GM23338 (cell line): ENCODE measurements around the gene OTOP2.

Experiments
- CREB1 ChIP-seq: fragments of 250-450 bp; sonication (Bioruptor Pico); IDR thresholded peaks from 2 replicates; pipeline ENCODE4 v1.5.0; 2020; ENCODE audit warnings: low read depth, mild to moderate bottlenecking, moderate library complexity
- EZH2 ChIP-seq: fragments of 200-600 bp; sonication (generic); IDR thresholded peaks from one replicate; pipeline ENCODE4 v1.8.0; 2017; ENCODE audit warnings: antibody characterized with exemption, mild to moderate bottlenecking, low read depth; ENCODE audit not compliant: unreplicated experiment
- EZH2phosphoT487 ChIP-seq: fragments of 200-600 bp; sonication (generic); IDR thresholded peaks from one replicate; pipeline ENCODE4 v1.8.1; 2018; ENCODE audit warnings: antibody characterized with exemption; ENCODE audit not compliant: unreplicated experiment
- JUNB ChIP-seq: IDR thresholded peaks from one replicate; pipeline ENCODE4 v1.6.1; 2016; ENCODE audit warnings: antibody characterized with exemption; ENCODE audit not compliant: unreplicated experiment
- POLR2AphosphoS5 ChIP-seq: IDR thresholded peaks from 2 replicates; pipeline ENCODE4 v1.6.1; 2016; ENCODE audit warnings: antibody characterized with exemption, low read depth
- STAT1 ChIP-seq: IDR thresholded peaks from one replicate; pipeline ENCODE4 v1.6.1; 2016; ENCODE audit warnings: antibody characterized with exemption; ENCODE audit not compliant: unreplicated experiment
- ZNF331 ChIP-seq: fragments of 250-450 bp; sonication (Bioruptor Pico); IDR thresholded peaks from 2 replicates; pipeline ENCODE4 v1.5.0; 2020; ENCODE audit warnings: low read depth, mild to moderate bottlenecking, moderate library complexity
- TF ChIP-seq, protein P1 (sequence below), 2 experiments: fragments of 200-600 bp in 1 of 2; sonication (generic) in 1 of 2; conservative IDR thresholded peaks; 2 replicates each; pipeline versions ENCODE4 v1.5.1 to v1.6.1; 2016 to 2017; ENCODE audit warnings: antibody characterized with exemption in 2 of 2, low read depth in 2 of 2, mild to moderate bottlenecking in 2 of 2, moderate library complexity in 1 of 2
- TF ChIP-seq, protein P2 (sequence below): IDR thresholded peaks from one replicate; pipeline ENCODE4 v1.6.1; 2018; ENCODE audit warnings: antibody characterized with exemption; ENCODE audit not compliant: unreplicated experiment
- TF ChIP-seq, protein P3 (sequence below): IDR thresholded peaks from 2 replicates; pipeline ENCODE4 v1.6.1; 2016; ENCODE audit warnings: antibody characterized with exemption

DNA sequence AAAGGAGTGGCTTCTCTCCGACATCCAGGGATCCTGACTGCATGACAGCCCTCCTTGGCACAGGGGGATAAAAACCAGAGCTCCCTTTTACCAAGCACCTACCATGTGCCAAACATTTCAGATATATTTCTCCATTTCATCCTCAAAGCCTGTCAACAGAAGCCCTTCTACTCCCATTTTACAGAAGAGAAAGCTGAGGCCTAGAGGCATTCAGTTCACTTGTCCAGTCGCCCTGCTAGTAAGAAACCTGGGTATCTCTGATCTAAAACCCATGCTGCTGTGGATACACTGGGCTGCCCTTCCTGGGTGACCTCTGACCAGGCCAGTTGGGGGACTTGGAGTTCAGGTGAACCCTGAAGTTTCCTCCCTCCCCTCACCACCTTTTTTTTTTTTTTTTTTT, 45.4 kb upstream of the OTOP2 start:
- TF ChIP-seq, protein P1, sequence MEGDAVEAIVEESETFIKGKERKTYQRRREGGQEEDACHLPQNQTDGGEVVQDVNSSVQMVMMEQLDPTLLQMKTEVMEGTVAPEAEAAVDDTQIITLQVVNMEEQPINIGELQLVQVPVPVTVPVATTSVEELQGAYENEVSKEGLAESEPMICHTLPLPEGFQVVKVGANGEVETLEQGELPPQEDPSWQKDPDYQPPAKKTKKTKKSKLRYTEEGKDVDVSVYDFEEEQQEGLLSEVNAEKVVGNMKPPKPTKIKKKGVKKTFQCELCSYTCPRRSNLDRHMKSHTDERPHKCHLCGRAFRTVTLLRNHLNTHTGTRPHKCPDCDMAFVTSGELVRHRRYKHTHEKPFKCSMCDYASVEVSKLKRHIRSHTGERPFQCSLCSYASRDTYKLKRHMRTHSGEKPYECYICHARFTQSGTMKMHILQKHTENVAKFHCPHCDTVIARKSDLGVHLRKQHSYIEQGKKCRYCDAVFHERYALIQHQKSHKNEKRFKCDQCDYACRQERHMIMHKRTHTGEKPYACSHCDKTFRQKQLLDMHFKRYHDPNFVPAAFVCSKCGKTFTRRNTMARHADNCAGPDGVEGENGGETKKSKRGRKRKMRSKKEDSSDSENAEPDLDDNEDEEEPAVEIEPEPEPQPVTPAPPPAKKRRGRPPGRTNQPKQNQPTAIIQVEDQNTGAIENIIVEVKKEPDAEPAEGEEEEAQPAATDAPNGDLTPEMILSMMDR (conservative IDR thresholded peaks at IDR 0.05; ENCODE audit: low read depth in 2 of 2) = no peak
- TF ChIP-seq EZH2 (no peak), JUNB (no peak), EZH2phosphoT487 (no peak), POLR2AphosphoS5 (no peak), STAT1 (no peak), ZNF331 (no peak), CREB1 (CRISPR knock-in tag) (no peak)
- TF ChIP-seq, protein P2, sequence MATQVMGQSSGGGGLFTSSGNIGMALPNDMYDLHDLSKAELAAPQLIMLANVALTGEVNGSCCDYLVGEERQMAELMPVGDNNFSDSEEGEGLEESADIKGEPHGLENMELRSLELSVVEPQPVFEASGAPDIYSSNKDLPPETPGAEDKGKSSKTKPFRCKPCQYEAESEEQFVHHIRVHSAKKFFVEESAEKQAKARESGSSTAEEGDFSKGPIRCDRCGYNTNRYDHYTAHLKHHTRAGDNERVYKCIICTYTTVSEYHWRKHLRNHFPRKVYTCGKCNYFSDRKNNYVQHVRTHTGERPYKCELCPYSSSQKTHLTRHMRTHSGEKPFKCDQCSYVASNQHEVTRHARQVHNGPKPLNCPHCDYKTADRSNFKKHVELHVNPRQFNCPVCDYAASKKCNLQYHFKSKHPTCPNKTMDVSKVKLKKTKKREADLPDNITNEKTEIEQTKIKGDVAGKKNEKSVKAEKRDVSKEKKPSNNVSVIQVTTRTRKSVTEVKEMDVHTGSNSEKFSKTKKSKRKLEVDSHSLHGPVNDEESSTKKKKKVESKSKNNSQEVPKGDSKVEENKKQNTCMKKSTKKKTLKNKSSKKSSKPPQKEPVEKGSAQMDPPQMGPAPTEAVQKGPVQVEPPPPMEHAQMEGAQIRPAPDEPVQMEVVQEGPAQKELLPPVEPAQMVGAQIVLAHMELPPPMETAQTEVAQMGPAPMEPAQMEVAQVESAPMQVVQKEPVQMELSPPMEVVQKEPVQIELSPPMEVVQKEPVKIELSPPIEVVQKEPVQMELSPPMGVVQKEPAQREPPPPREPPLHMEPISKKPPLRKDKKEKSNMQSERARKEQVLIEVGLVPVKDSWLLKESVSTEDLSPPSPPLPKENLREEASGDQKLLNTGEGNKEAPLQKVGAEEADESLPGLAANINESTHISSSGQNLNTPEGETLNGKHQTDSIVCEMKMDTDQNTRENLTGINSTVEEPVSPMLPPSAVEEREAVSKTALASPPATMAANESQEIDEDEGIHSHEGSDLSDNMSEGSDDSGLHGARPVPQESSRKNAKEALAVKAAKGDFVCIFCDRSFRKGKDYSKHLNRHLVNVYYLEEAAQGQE = no peak
- TF ChIP-seq, protein P3, sequence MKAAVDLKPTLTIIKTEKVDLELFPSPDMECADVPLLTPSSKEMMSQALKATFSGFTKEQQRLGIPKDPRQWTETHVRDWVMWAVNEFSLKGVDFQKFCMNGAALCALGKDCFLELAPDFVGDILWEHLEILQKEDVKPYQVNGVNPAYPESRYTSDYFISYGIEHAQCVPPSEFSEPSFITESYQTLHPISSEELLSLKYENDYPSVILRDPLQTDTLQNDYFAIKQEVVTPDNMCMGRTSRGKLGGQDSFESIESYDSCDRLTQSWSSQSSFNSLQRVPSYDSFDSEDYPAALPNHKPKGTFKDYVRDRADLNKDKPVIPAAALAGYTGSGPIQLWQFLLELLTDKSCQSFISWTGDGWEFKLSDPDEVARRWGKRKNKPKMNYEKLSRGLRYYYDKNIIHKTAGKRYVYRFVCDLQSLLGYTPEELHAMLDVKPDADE = no peak
